ENCODE measurements around the gene DLGAP1. TPM values are rescaled to one million over a fixed set of nuclear protein-coding genes. Genes with fewer than 3 reads are reported as not detected.

The DLGAP1 gene
- total RNA-seq, 1 donor from 2014 or later: not detected

DNA sequence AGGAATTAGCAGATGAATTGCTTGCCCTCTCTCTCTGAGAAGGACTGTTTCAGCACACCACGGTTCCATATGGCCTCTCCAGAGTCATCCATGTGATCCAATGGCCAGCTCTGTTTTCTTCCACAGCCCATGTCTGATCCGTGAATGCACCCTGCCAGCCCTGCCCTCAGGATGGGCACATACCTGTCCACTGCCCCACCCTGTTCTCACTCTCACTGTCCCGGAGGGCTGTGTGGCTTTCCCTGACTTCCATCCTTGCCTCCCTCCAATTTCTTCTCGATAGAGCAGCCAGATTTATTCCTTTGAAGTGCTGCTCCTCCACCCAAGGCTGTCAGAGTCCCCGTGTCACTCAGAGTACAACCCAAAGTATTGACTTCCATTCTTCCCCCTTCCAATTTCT lies 662.0 kb downstream of the DLGAP1 start:
- intact Hi-C loops (cut with micrococcal nuclease): no loop called here

DNA sequence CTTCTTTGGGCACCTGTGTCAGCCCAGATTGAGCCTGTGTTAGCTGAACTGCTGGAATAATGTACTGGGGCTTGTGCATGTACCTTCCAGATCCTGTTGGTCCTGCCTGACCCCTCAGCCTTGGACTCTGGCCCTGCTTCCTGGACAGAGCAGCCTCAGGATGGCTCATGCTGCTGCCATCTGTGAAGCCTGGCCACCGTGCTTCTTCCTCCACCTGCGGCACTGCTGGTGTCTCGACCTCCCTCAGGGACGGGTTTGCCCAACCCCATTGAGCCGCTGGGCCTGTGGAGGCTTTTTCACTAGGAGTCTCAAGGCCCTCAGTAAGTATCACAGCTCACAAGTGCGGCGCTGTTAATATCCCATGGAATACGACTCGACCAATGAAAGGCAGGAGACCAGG lies 662.4 kb downstream of the DLGAP1 start:
- intact Hi-C loops (cut with micrococcal nuclease): no loop called here

DNA sequence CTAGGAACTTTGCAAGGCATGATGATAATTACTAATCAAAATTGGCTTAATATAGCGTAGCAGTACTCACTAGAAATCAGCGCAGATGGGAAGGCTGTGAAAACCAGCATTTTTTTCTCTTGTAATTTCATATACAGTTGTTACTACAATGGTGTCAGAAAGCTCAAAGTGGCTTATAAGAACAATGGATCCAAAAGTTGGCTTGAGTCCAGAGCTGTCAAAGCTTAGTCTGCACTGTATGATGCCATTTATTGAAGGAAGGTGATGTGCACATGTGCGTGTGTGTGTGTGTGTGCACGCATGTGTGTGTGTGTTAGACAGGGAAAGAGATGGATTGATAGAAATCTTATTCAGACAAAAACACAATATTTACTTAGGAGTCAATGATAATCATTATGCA lies 663.9 kb downstream of the DLGAP1 start:
- intact Hi-C loops (cut with micrococcal nuclease): no loop called here

DNA sequence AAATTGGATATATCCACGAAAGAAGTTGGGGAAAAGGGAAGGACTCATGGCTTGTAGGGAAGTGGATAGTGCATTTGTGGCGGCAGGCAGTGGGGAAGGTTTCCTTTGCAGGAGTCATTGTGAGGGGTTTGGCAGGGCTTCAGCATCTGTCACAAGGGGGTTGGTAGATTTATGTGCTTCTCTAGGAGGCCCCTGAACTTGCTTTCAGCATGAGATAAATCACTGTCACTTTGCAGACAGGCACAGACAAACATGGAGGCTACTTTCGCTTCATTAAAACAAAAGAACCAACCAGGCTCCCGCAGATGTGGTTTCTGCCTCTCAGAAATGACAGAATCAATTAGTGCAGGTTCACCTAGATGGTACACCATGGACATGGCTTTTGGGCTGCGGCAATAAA lies 664.4 kb downstream of the DLGAP1 start:
- intact Hi-C loops (cut with micrococcal nuclease): no loop called here

DNA sequence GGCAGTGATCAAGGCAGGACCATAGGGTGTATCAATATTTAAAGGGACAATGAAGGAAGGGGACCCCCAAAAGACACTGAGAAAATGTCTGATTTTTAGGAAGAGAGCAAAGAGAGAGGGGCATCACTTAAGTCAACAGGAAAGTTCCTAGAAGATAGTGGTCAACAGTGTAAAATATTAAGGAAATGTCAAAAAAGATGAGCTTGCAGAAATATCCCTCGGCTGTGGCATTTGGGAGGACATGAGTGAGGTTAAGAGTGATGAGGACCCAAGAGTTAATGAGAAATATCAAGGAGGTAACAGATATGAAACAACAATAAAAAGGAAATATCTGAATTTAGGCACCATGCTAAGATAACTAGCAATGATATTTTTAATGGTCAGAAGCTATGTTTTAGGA lies 665.6 kb downstream of the DLGAP1 start:
- intact Hi-C loops (cut with micrococcal nuclease): no loop called here

DNA sequence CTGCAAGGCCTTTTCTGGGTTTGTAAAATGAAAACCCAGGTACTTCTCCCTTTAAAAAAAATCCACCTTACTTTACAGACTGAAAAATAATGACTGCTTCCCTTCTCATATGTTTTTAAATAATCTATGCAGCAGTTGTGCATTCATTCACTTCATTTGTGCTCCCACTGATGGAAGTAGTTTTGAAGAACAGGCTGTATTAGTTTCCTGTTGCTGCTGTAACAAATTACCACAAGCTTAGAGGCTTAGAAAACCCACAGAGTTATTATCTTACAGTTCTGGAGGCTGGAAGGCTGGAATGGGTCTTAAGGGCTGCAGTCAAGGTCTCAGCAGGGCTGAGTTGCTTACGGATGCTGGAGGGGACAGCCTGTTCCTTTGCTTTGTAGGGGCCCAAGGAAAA lies 670.2 kb downstream of the DLGAP1 start:
- intact Hi-C loops (cut with micrococcal nuclease): no loop called here

DNA sequence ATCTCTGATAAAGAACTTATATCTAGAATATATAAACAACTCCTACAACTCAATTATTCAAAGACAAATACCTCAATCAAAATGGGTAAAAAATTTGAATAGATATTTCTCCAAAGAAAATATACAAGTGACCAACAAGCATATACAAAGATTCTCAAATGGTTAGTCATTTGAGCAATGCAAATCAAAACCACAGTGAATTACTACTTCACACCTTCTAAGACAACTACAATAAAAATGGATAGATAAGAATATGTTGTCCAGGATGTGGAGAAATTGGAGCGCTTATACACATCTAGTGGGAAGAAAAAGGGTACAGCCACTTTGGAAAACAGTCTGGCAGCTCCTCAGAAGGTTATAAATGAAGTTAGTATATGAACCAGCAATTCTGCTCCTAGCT lies 672.2 kb downstream of the DLGAP1 start:
- intact Hi-C loops (cut with micrococcal nuclease): no loop called here

DNA sequence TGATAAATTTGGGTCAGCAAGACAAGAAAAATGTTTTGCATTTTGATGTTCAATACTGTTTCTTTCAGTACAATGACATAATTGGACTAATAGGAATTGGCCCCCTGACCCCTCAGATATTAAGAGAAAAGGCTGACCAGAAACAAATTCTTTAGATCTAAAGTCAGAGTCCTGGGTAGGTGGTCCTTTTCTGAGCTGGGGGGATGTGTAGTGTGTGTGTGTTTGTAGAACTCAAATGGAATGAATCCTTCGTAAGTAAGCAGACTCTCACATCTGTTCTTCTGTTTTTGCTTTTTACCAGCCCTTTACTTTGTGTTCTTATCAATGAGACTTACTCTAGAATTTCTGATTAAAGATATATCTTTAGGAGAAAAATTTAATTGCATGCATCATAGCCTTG lies 677.4 kb downstream of the DLGAP1 start:
- intact Hi-C loops (cut with micrococcal nuclease): loop anchor here (10.0 kb wide), 1 partner anchor 1517 kb away; the partner anchor contains the start of gene ZBTB14

DNA sequence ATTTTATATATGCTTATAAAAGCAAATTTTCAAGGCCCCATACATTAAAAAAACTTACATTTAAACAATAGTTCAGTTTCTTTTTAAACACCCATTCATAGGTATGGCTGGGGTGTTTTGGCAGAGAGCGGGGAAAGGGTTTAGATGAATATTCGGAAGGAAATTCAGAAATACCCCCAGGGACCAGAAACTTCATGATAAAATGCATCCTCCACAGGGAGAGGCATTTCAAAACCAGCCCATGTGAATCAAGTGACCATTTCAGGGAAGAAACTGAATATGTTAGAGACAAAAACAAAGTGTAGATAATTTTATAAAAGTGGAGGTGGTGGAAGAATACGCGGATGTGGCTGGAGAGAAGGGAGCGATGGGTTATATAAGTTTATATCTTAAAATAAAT lies 678.0 kb downstream of the DLGAP1 start:
- intact Hi-C loops (cut with micrococcal nuclease): loop anchor here (10.0 kb wide), 1 partner anchor 1518 kb away; the partner anchor contains the start of gene ZBTB14

DNA sequence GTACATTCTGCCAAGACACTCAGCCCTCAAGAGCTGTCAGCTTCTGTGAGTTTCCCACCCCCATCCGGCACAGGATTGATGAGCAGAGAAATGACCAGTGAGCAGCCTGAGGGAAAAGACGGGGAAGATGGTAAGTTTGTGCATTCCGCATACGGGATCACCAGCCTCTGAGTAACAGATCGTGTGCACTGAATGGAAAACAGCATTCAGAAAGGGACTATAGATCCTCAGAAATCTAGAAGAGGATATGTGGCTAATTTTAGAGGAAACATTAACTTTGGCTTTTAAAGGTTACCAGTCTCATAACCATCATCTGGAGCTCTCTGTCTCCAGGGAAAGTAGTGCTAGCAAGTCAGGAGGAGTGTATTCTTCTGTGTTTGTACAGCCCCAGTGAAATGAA lies 679.1 kb downstream of the DLGAP1 start:
- intact Hi-C loops (cut with micrococcal nuclease): loop anchor here (10.0 kb wide), 1 partner anchor 1519 kb away; the partner anchor contains the start of gene ZBTB14

DNA sequence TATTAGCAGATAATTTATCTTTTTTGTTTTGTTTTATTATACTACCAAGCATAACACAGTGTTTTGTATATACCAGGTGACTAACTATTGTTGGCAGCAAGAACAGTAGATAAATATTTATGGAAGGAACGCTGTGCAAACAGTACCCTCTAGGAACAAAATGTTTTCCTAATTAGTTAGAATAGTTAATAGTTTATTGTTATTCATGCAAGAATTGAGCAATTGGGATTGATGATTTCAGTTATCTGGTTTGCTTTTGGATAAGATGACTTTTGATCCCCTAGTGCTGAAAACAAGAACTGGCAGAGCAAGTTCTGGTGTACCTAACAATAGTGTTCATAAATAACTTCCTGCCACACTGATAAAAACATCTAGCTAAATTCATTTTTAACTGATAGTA lies 681.8 kb downstream of the DLGAP1 start:
- intact Hi-C loops (cut with micrococcal nuclease): loop anchor here (5.0 to 10.0 kb wide), 2 partner anchors 511 to 1521 kb away; partner anchors contain the start of genes MYL12B and ZBTB14

DNA sequence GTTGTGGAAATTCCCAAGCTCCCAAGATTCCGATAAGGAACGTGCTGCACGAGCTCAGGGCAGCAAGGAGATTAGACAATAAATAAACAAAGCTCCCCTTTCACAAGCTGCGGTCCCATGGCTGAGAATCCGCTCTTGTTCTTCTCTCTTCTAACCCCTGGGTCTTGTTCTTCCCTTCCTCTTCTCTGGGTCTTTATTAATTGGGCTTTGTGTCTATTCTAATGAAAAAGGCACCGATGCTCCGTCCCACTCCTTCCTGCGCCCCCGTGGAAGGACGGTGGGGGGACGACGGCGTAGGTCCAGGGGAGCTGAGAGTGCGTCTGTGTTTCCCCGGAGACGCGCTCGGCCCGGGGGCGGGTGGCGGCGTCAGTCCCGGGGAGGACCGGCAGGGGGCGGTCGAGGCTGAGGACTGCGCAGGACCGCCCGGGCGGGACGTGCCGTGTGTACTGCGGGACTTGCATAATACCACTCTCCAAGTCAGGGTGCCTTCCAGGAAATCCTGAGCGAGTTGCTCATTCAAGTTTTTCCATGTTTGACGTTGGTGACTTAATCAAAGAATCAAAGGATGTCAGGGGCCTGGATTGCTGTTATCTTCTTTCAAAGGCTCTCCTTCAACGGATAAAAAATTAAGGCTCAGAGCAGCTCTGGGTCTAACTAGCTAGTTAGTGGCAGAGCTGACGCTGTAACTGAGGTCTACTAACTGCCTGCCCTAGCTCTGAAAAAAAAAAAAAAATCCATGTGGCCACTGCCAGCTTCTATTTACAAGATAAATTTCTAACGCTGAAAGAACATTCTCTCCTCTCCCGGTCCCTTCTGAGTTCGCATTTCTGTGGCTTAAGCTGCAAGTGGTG lies 683.8 kb downstream of the DLGAP1 start:
- intact Hi-C loops (cut with micrococcal nuclease): loop anchor here (1.0 to 10.0 kb wide), 6 partner anchors 223 to 1523 kb away; partner anchors contain the start of genes MYL12B and ZBTB14

DNA sequence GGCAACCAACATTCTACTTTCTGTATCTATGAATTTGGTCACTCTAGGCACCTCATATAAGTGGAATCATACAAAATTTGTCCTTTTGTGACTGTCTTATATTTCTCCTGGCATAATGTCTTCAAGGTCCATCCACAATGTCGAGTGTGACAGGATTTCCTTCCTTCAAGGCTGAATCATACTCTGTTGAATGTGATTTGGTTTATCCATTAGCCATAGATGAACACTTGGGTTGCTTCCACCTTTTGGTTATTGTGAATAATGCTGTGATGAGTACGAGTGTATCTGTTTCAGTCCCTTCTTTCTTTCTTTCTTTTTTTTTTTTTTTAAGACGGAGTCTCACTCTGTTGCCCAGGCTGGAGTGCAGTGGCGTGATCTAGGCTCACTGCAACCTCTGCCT lies 693.8 kb downstream of the DLGAP1 start:
- intact Hi-C loops (cut with micrococcal nuclease): no loop called here

DNA sequence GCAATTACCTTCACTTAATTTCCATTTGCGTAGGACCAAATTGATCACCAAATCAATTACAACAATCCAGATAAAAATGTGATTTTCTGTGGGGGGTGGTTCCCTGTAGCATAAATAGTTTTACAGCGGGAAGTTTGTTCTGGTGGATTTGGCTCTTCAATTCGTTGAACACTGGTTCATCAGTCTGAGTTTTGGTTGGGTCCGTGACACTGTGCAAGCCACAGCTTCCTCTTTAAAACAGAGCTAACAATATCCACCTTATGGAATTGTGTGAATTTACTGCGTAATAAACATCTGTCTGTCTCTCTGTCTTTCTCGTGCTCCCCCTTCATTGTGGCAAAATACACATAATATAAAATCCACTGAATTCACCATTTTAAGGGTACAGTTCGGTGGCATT lies 694.4 kb downstream of the DLGAP1 start:
- intact Hi-C loops (cut with micrococcal nuclease): no loop called here

DNA sequence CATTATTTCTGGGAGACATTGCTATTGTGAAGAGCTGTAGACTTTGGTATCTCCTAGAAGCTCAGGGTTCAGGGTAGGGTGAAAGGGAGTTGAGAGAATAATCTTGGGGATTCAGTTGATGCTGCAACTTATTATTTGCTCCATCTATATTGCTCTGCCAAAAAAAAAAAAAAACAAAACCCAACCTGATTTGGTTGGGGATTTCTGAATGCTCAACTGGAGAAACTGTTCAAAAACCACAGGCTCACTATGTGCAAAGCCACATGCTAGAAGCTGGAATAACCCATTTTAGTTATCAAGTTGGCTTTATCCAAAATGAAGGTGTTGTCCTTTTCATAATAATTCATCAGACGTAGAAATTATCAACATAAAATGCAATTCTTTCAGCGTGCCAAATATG lies 696.0 kb downstream of the DLGAP1 start:
- intact Hi-C loops (cut with micrococcal nuclease): no loop called here

DNA sequence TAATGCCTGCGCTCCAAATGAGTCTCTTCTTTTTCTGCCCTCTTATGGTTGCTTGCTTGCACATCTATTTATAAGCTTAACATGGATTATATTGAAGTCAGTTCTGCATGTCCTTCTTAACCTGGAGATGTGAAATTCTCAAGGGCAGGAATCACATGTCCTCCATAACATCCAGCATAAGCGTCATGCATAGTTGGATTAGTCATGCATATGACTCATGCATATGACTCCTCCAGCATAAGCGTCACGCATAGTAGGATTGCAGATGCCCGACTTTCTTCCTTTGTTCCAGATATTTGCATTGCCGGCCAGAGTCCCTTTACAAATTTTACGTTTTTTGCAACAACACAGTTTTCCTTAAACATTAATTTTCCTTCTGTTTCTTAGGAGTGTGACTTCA lies 696.6 kb downstream of the DLGAP1 start:
- intact Hi-C loops (cut with micrococcal nuclease): no loop called here

DNA sequence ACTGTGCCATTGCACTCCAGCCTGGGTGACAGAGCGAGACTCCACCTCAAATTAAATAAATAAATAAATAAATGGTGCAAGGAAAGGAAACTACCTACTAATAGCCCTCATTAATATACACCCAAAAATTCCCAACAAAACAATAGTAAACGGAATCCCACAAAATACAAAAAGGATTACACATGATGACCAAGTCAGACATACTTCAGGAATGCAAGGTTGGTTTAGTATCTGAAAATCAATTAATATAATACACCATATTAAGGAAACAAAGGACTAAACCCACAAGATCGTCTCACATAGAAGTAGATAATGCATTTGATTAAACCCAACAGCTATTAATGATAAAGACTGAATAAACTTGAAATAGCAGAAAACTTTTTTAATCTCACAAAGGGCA lies 697.7 kb downstream of the DLGAP1 start:
- intact Hi-C loops (cut with micrococcal nuclease): no loop called here

DNA sequence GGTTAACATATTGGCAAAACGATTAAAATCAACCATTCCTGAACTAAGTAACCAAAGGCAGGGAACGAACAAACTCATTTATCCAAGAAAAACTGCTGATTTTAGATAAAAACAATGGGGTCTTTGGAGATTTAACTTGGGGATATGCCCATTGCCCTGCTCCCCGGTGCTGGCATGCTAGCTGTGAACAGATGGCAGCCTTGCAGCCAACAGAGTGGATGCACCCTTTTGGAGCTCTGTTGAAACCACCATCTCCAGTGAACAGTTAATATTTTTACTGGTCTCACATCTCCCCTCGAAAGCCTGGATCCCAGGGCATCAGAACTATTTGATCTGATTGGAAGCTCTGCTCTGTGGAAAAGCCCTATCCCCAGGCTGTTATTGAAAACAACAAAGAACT lies 702.0 kb downstream of the DLGAP1 start:
- intact Hi-C loops (cut with micrococcal nuclease): no loop called here

DNA sequence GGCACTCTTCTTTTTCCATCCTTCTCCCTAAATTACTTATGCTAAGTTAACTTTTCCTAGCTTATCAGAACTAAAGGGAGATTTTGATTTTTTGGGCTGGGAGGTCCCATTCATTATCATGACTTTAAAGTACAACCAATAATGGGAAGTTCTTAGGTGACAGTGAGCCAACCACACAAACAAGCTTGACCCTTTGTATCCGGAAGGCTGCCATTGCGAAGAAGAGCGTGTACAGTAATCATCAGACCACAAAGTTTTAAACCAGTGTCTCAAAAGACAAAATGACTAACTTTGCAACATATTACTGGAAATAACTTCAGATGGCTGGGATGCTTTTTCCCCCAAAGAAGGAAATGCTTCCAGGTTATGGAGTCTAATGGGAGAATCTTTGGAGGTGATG lies 707.0 kb downstream of the DLGAP1 start:
- intact Hi-C loops (cut with micrococcal nuclease): no loop called here

DNA sequence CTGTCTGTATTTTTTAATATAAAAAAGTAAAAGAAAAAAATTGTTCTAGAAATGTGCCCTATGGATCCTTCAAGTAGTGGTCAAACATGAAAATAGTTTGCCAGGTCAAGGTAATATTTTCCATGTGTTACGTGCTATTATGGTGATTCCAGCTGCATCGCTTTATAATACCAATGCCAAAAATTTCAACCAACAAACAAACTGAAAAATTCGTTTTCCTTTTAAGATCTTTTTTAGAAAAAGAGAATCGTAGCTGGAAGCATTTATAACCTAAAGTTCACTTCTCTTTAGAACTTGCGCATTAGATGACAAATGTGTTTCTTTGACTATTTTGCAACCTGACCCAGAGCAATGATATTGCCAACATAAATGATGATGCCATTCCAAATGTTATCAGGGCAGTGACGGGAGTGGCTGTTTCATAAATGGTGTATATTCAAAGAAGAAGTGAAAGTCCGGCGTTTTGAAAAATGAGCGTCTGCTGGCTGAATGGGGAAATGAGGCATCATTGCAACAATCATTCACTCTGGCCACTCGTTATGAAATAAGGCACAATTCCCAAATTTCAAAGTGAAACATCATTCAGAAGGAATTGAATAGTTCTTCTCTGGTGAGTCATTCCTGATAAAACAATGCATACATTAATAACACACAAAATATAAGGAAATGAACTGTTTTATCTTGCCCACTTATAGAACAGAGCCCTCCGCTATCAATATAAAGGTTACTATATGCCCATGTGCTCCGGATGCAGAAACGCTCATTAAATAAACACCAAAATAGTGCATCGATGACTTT lies 707.7 kb downstream of the DLGAP1 start:
- intact Hi-C loops (cut with micrococcal nuclease): no loop called here

DNA sequence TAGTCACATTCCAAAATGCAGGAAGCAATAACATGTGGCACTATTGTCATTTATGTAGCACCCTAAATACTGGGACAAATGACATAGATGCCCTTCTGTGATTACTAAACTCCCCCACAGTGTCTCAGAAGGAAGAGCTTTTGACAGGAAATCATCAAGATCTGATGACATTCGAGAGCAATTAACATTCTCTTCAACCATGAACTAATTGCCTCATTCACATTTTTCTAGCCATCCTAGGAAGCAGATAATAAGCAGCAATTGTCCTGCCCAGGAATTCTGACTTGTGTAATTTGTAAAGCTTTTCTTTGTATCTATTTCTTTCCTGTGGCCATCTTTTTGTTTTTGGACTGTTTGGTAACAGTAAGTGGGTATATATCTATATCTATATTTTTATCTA lies 712.6 kb downstream of the DLGAP1 start:
- intact Hi-C loops (cut with micrococcal nuclease): no loop called here

DNA sequence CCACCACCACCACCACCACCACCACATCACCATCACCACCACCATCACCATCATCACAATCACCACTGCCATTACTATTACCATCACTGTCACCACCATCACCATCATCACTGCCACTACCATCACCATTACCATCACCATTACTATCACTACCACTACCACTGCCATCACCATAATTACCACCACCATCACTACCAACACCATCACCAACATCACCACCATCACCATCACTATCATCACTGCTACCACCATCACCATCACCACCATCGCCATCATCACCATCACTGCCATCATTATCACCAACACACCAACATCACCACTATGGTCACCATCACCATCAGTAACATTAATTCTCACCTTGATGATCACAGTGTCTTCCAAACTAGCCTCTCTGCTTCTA lies 713.8 kb downstream of the DLGAP1 start:
- intact Hi-C loops (cut with micrococcal nuclease): no loop called here
